Mesenchymal stem cell (in vitro differentiated cells and primary cell): ENCODE measurements around the gene MBD3.

Source experiments
- DNase-seq: peaks from one replicate; pipeline ENCODE4 v3.0.0-alpha.2; 2013
- H2AFZ ChIP-seq: one replicate; pipeline ENCODE4 v1.6.1; 2013; ENCODE audit warnings: low read depth, mild to moderate bottlenecking, control low read depth, inconsistent platforms, low read length, moderate library complexity
- H2AK5ac ChIP-seq: 2 replicates; pipeline ENCODE4 v1.6.1; 2013; ENCODE audit warnings: low read length, moderate library complexity, mild to moderate bottlenecking, inconsistent platforms; ENCODE audit not compliant: severe bottlenecking
- H2BK120ac ChIP-seq: one replicate; pipeline ENCODE4 v1.6.1; 2013; ENCODE audit warnings: low read depth, mild to moderate bottlenecking, inconsistent platforms, low read length, moderate library complexity
- H2BK12ac ChIP-seq, 2 experiments: one replicate each; pipeline ENCODE4 v1.6.1; 2013; ENCODE audit warnings: inconsistent platforms in 2 of 2, low read length in 2 of 2, mild to moderate bottlenecking in 2 of 2, moderate library complexity in 2 of 2, control low read depth in 1 of 2
- H2BK15ac ChIP-seq: one replicate; pipeline ENCODE4 v1.6.1; 2013; ENCODE audit warnings: mild to moderate bottlenecking, low read depth, inconsistent platforms; ENCODE audit not compliant: poor library complexity, severe bottlenecking
- H2BK5ac ChIP-seq: 2 replicates; pipeline ENCODE4 v1.6.1; 2013; ENCODE audit warnings: low read depth, mild to moderate bottlenecking, low read length, control low read depth, inconsistent platforms; ENCODE audit not compliant: poor library complexity, severe bottlenecking
- H3K14ac ChIP-seq, 2 experiments: one replicate each; pipeline ENCODE4 v1.6.1; 2013; ENCODE audit warnings: inconsistent platforms in 2 of 2, low read length in 2 of 2, control low read depth in 1 of 2, mild to moderate bottlenecking in 1 of 2, moderate library complexity in 1 of 2
- H3K18ac ChIP-seq, 2 experiments: one replicate each; pipeline ENCODE4 v1.6.1; 2013; ENCODE audit warnings: inconsistent platforms in 2 of 2, low read length in 2 of 2, control low read depth in 1 of 2, low read depth in 1 of 2, mild to moderate bottlenecking in 1 of 2
- H3K23ac ChIP-seq, 2 experiments: one replicate each; pipeline ENCODE4 v1.6.1; 2013; ENCODE audit warnings: inconsistent platforms in 2 of 2, low read length in 2 of 2, mild to moderate bottlenecking in 2 of 2, moderate library complexity in 2 of 2, control low read depth in 1 of 2
- H3K27ac ChIP-seq: 2 replicates; pipeline ENCODE4 v1.5.1; 2013; ENCODE audit warnings: mild to moderate bottlenecking, moderate library complexity, low read length, control low read depth, inconsistent platforms; ENCODE audit not compliant: poor library complexity, severe bottlenecking
- H3K27me3 ChIP-seq, 2 experiments: 2 replicates each; pipeline versions ENCODE4 v1.6.1 to v1.7.0; 2013; ENCODE audit warnings: low read length in 2 of 2, mild to moderate bottlenecking in 2 of 2, moderate library complexity in 2 of 2, control low read depth in 1 of 2, inconsistent platforms in 1 of 2; ENCODE audit not compliant: control insufficient read depth in 1 of 2, insufficient read depth in 1 of 2
- H3K36me3 ChIP-seq, 2 experiments: 2 replicates each; pipeline versions ENCODE4 v1.6.1 to v1.7.0; 2013; ENCODE audit warnings: low read length in 2 of 2, control low read depth in 1 of 2, inconsistent platforms in 1 of 2, low read depth in 1 of 2, mild to moderate bottlenecking in 1 of 2; ENCODE audit not compliant: insufficient read depth in 2 of 2, control insufficient read depth in 1 of 2
- H3K4ac ChIP-seq, 2 experiments: one replicate each; pipeline ENCODE4 v1.6.1; 2013; ENCODE audit warnings: inconsistent platforms in 2 of 2, low read length in 2 of 2, mild to moderate bottlenecking in 2 of 2, moderate library complexity in 2 of 2, control low read depth in 1 of 2, low read depth in 1 of 2
- H3K4me1 ChIP-seq: 2 replicates; pipeline ENCODE4 v1.6.1; 2013; ENCODE audit warnings: low read depth, low read length, control low read depth; ENCODE audit not compliant: control insufficient read depth, insufficient read depth
- H3K4me2 ChIP-seq: 2 replicates; pipeline ENCODE4 v1.6.1; 2013; ENCODE audit warnings: low read length, mild to moderate bottlenecking, inconsistent platforms; ENCODE audit not compliant: poor library complexity, severe bottlenecking
- H3K4me3 ChIP-seq, 2 experiments: 2 replicates each; pipeline versions ENCODE4 v1.5.1 to v1.7.0; 2013; ENCODE audit warnings: low read length in 2 of 2, mild to moderate bottlenecking in 2 of 2, control low read depth in 1 of 2, low read depth in 1 of 2; ENCODE audit not compliant: insufficient read depth in 1 of 2
- H3K79me1 ChIP-seq: replicated peaks from 2 replicates; pipeline ENCODE4 v1.6.1; 2013; ENCODE audit warnings: mild to moderate bottlenecking, control low read depth, low read length, inconsistent platforms; ENCODE audit not compliant: poor library complexity, severe bottlenecking
- H3K9ac ChIP-seq: 2 replicates; pipeline ENCODE4 v1.7.0; 2013; ENCODE audit warnings: mild to moderate bottlenecking, low read length, moderate library complexity
- H3K9me3 ChIP-seq: 2 replicates; pipeline ENCODE4 v1.7.0; 2013; ENCODE audit warnings: mild to moderate bottlenecking, low read length; ENCODE audit not compliant: control insufficient read depth
- H4K8ac ChIP-seq: one replicate; pipeline ENCODE4 v1.6.1; 2013; ENCODE audit warnings: inconsistent platforms, mild to moderate bottlenecking, low read length, moderate library complexity
- H4K91ac ChIP-seq: one replicate; pipeline ENCODE4 v1.6.1; 2013; ENCODE audit warnings: mild to moderate bottlenecking, low read length, inconsistent platforms
- WGBS: methylation state at CpG from one replicate; pipeline ENCODE4 v1.1.7; 2013; ENCODE audit warnings: mixed read lengths; 5-methylcytosine and 5-hydroxymethylcytosine counted together

Gene MBD3

GRCh38 chr19:1593501-1593772 lies 772 bp upstream of the MBD3 start:
- Histone ChIP-seq H2AK5ac (no peak overlapping the region), H3K36me3 (peaks cover 32 to 35% of the 10 kb centered on the region in 2 experiments), H3K9me3 (no peaks in the 10 kb centered on the region), H2BK120ac (no peak overlapping the region), H3K4me3 (peak overlapping the region in 1 of 2 experiments; percentile 82), H3K18ac (no peak overlapping the region), H3K27ac (no peak overlapping the region), H4K8ac (peak overlapping the region; percentile 95), H3K4me2 (no peak overlapping the region), H3K27me3 (no peaks in the 10 kb centered on the region), H4K91ac (peak overlapping the region; percentile 25), H3K9ac (peak overlapping the region; percentile 89), H3K4ac (no peak overlapping the region), H3K79me1 (peaks cover 9% of the 10 kb centered on the region), H2BK12ac (peak overlapping the region in 1 of 2 experiments; percentile 28), H3K23ac (no peak overlapping the region), H3K14ac (no peak overlapping the region), H2BK15ac (no peak overlapping the region), H2AFZ (no peak overlapping the region), H3K4me1 (peaks cover 18% of the 10 kb centered on the region), H2BK5ac (no peak overlapping the region)
- WGBS = 95% methylated on average over 10 of the region's 10 CpGs
- DNase-seq = no peak

GRCh38 chr19:1592024-1592754 lies 476 bp downstream of the MBD3 start:
- Histone ChIP-seq H2BK120ac (peak overlapping the region; percentile 100), H3K9me3 (no peaks in the 10 kb centered on the region), H3K79me1 (peaks cover 2% of the 10 kb centered on the region), H3K4ac (peak overlapping the region; percentile 98 to 99), H3K27me3 (no peaks in the 10 kb centered on the region), H2AK5ac (peak overlapping the region; percentile 76), H3K4me3 (peak overlapping the region; percentile 83 to 92), H2BK15ac (peak overlapping the region; percentile 99), H4K8ac (peak overlapping the region; percentile 99), H3K4me1 (peaks cover 21% of the 10 kb centered on the region), H3K27ac (peak overlapping the region; percentile 95), H3K36me3 (peaks cover 20 to 23% of the 10 kb centered on the region in 2 experiments), H3K9ac (peak overlapping the region; percentile 97), H3K23ac (peak overlapping the region; percentile 57 to 79), H2AFZ (no peak overlapping the region), H2BK5ac (peak overlapping the region; percentile 91), H3K4me2 (peak overlapping the region; percentile 85), H3K14ac (peak overlapping the region; percentile 93 to 97), H2BK12ac (no peak overlapping the region), H3K18ac (peak overlapping the region; percentile 95 to 100), H4K91ac (peak overlapping the region; percentile 98)
- 1% methylated on average over 61 of the region's 94 CpGs for WGBS
- peak; percentile 89 for DNase-seq

- Histone ChIP-seq H3K14ac (peak overlapping the region; percentile 93 to 97), H3K18ac (peak overlapping the region; percentile 92 to 100), H4K91ac (peak overlapping the region; percentile 90), H3K36me3 (peaks cover 14 to 17% of the 10 kb centered on the region in 2 experiments), H3K9ac (peak overlapping the region; percentile 97), H3K27me3 (no peaks in the 10 kb centered on the region), H3K27ac (peak overlapping the region; percentile 82), H2BK15ac (peak overlapping the region; percentile 80), H3K79me1 (no peaks in the 10 kb centered on the region), H3K23ac (peak overlapping the region in 1 of 2 experiments; percentile 57), H2AFZ (peak overlapping the region; percentile 36), H2BK5ac (no peak overlapping the region), H2BK120ac (peak overlapping the region; percentile 94), H4K8ac (peak overlapping the region; percentile 99), H3K4ac (peak overlapping the region; percentile 87 to 98), H2AK5ac (peak overlapping the region; percentile 76), H3K4me1 (peaks cover 21% of the 10 kb centered on the region), H3K4me2 (peak overlapping the region; percentile 85), H2BK12ac (no peak overlapping the region), H3K4me3 (peak overlapping the region; percentile 83 to 92), H3K9me3 (no peaks in the 10 kb centered on the region)
- WGBS = 7% methylated on average over 31 of the region's 31 CpGs
- peak; percentile 32 for DNase-seq
Observed at GRCh38 chr19:1591421-1592023, 1.1 kb downstream of the MBD3 start.

GRCh38 chr19:1590641-1591397 lies 1.8 kb downstream of the MBD3 start:
- WGBS = 22% methylated on average over 10 of the region's 10 CpGs
- no peak overlapping the region for H2AK5ac ChIP-seq

More at GRCh38 chr19:1590641-1591397, 1.8 kb downstream of the MBD3 start:
- DNase-seq = peak; percentile 40
- Histone ChIP-seq H2BK5ac (no peak overlapping the region), H3K4ac (peak overlapping the region; percentile 24 to 57), H2BK12ac (peak overlapping the region in 1 of 2 experiments; percentile 29), H3K9ac (peak overlapping the region; percentile 97), H4K91ac (peak overlapping the region; percentile 11), H3K36me3 (peaks cover 13 to 18% of the 10 kb centered on the region in 2 experiments), H2BK15ac (no peak overlapping the region), H2AFZ (no peak overlapping the region), H2BK120ac (no peak overlapping the region), H3K4me2 (peak overlapping the region; percentile 85), H3K18ac (no peak overlapping the region), H3K27ac (peak overlapping the region; percentile 40), H3K79me1 (no peaks in the 10 kb centered on the region), H3K9me3 (no peaks in the 10 kb centered on the region), H3K27me3 (no peaks in the 10 kb centered on the region), H4K8ac (no peak overlapping the region), H3K14ac (no peak overlapping the region), H3K23ac (no peak overlapping the region), H3K4me3 (peak overlapping the region; percentile 83 to 92), H3K4me1 (peaks cover 21% of the 10 kb centered on the region)
